Testis (tissue), 3 donors: ENCODE results near the gene ROBO1. TPM values are rescaled to one million over a fixed set of nuclear protein-coding genes. Genes with fewer than 3 reads are reported as not detected.
A peak's percentile ranks its signal among the peaks of the same experiment; 100 is the strongest.

ENCODE experiments used
- DNase-seq: peaks from one replicate; pipeline ENCODE4 v3.0.0-alpha.2; 2019
- H3K27ac ChIP-seq, 2 donors: fragments of 200-600 bp; sonication (generic); one replicate each; pipeline ENCODE4 v1.5.1; 2019
- H3K27me3 ChIP-seq: fragments of 200-600 bp; sonication (generic); one replicate; pipeline ENCODE4 v1.5.1; 2019
- H3K36me3 ChIP-seq: fragments of 200-600 bp; sonication (generic); one replicate; pipeline ENCODE4 v1.5.1; 2017; ENCODE audit warnings: low read depth; ENCODE audit errors: missing control alignments
- H3K4me1 ChIP-seq: fragments of 200-600 bp; sonication (generic); one replicate; pipeline ENCODE4 v1.5.1; 2019
- H3K4me3 ChIP-seq, 2 donors: fragments of 200-600 bp; sonication (generic); one replicate each; pipeline ENCODE4 v1.5.1; 2017 to 2019
- H3K9me3 ChIP-seq: fragments of 200-600 bp; sonication (generic); one replicate; pipeline ENCODE4 v1.5.1; 2017
- CTCF ChIP-seq, 3 experiments: fragments of 450-650 bp in 2 of 3; fragments of 200-600 bp in 1 of 3; sonication (generic) in 1 of 3; IDR thresholded peaks; one replicate each; pipeline ENCODE4 v1.5.1; 2016 to 2019; ENCODE audit warnings: antibody characterized with exemption in 3 of 3, mild to moderate bottlenecking in 2 of 3, moderate library complexity in 1 of 3
- POLR2A ChIP-seq: fragments of 450-650 bp; IDR thresholded peaks from one replicate; pipeline ENCODE4 v1.6.1; 2017; ENCODE audit warnings: antibody characterized with exemption, mild to moderate bottlenecking, moderate library complexity
- WGBS, 2 donors: methylation state at CpG; one replicate each; pipeline ENCODE4 v1.1.5; 2018; 5-methylcytosine and 5-hydroxymethylcytosine counted together
- intact Hi-C: fragments of 100-400 bp; cut with DNase I; formaldehyde crosslinking; loops from one replicate; pipeline ENCODE4 v1.15.1; 2023; ENCODE audit warnings: low total_unique reads
- polyA plus RNA-seq: library from polyadenylated mRNA; stranded (reverse); fragments of 350-450 nt; fragmentation: Illumina TruSeq; extraction: RNeasy Lipid Tissue Mini Kit (QIAGEN cat#74804); gene quantifications from one replicate; pipeline ENCODE4 v1.2.3, GENCODE V29; 2014; ENCODE audit warnings: low read depth, low replicate concordance; ENCODE audit not compliant: insufficient read depth
- total RNA-seq, 2 donors: library from RNA; depleted of rRNA; stranded (reverse); fragments of >200 nt; gene quantifications; one replicate each; pipeline ENCODE4 v1.2.3, GENCODE V29; 2016

ROBO1 gene
- total and polyA plus RNA-seq, 3 donors from 2014 or later, result 39.4 to 45.1 (median 42.6) TPM

- H3K4me3 ChIP-seq, result no peak overlapping the region
- intact Hi-C loops, result no loop called here
- H3K36me3 ChIP-seq, result no peaks in the 10 kb centered on the region
- no peaks in the 10 kb centered on the region for H3K9me3 ChIP-seq
- no peak for DNase-seq
- H3K27me3 ChIP-seq, result no peaks in the 10 kb centered on the region
- TF ChIP-seq POLR2A (no peak), CTCF (IDR thresholded peaks at IDR 0.05) (no peak)
- H3K4me1 ChIP-seq, result no peaks in the 10 kb centered on the region
- H3K27ac ChIP-seq, result no peak overlapping the region
These were observed 775.4 kb downstream of the ROBO1 start for GRCh38 chr3:78992400-78992799.

GRCh38 chr3:78991656-78992055, 776.1 kb downstream of the ROBO1 start:
- Histone ChIP-seq H3K27me3 (no peaks in the 10 kb centered on the region), H3K27ac (no peak overlapping the region), H3K4me3 (no peak overlapping the region), H3K4me1 (no peaks in the 10 kb centered on the region), H3K9me3 (no peaks in the 10 kb centered on the region), H3K36me3 (no peaks in the 10 kb centered on the region)
- WGBS, 2 donors, result 92 to 98% methylated on average over 2 of the region's 2 CpGs
- intact Hi-C loops, result no loop called here
- DNase-seq, result no peak
- no peak for TF ChIP-seq CTCF (IDR thresholded peaks at IDR 0.05)
- no peak for TF ChIP-seq POLR2A

DNA sequence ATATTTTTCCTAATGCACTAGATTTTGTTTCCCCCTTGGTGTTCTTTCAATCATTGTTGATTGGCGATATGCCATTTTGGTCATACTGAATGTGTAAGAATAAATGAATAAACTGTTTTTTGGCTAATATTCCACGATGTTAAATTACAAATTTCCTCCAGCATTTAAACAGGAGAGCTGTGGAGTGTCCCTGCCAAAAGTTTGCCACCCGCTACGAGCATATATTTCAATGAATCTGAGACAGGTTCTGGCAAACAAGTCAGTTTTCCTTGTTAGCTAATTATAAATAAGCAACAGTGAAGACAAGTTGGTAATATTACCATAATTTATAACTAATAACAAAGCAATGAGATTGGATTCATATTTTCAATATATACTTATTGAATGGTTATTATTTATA, 777.6 kb downstream of the ROBO1 start:
- no peaks in the 10 kb centered on the region for H3K9me3 ChIP-seq
- WGBS, 2 donors, result 81 to 88% methylated on average over 4 of the region's 4 CpGs
- DNase-seq, result no peak
- intact Hi-C loops, result no loop called here
- no peaks in the 10 kb centered on the region for H3K4me1 ChIP-seq
- no peaks in the 10 kb centered on the region for H3K36me3 ChIP-seq
- H3K4me3 ChIP-seq, result no peak overlapping the region
- H3K27me3 ChIP-seq, result no peaks in the 10 kb centered on the region
- no peak overlapping the region for H3K27ac ChIP-seq
- no peak for TF ChIP-seq CTCF (IDR thresholded peaks at IDR 0.05)
- no peak for TF ChIP-seq POLR2A

DNA sequence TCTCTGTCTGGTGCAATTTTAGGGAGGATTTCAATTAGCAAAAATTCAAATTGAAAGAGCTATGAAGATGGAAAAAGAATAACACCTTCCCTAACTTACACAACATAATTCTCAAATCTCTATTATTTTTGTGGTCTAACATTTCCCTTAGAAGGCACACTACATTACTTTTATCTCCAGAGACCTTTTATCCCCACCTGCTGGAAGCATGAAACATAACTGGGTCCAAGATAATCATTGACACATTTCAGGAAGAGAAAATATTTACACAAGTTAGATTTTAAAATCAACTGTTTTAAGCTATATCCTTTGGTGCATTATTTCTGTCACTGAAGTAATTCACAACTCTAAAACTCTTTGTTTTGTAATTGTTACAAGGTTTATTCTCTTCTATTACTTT, 779.5 kb downstream of the ROBO1 start:
- intact Hi-C loops, result no loop called here
- TF ChIP-seq CTCF (IDR thresholded peaks at IDR 0.05) (peak in 1 of 3 experiments; percentile 27), POLR2A (no peak)
- Histone ChIP-seq H3K4me1 (no peaks in the 10 kb centered on the region), H3K9me3 (no peaks in the 10 kb centered on the region), H3K27me3 (no peaks in the 10 kb centered on the region), H3K36me3 (no peaks in the 10 kb centered on the region), H3K4me3 (no peak overlapping the region), H3K27ac (no peak overlapping the region)
- no peak for DNase-seq

DNA sequence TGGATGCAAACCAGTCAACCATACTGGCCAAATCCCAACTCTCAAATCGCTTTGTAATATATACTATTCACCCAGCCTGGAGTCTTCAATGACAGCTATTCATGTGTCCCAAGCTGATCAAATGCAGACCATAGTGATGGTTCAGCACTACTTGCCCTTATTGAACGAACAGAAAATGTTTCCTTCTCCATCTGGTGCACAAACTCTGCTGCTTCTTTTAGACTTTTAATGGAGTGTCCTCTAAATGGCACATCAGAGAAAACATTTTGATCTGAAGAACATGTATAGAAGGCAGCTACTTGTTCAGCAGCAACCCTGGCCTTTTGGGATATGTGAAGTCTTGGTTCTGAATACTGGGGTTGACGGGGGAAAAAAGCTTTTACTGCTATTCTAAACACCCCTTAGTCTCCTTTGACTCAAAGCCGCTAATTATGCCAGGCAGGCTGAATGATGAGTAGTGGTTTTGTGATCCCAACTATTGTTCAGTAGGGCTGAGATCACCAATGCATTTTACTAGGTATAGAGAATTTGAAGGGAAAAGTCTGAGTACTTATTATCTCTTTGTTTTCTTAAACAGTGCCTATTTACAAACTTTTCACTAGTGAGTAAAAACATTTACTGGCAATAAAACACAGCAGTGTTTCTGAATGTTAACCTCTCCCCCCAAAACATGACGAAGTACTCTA, 781.2 kb downstream of the ROBO1 start:
- H3K4me3 ChIP-seq, result no peak overlapping the region
- intact Hi-C loops, result no loop called here
- WGBS, 2 donors, result 57 to 58% methylated on average over 5 of the region's 5 CpGs
- no peak for DNase-seq
- no peaks in the 10 kb centered on the region for H3K36me3 ChIP-seq
- no peaks in the 10 kb centered on the region for H3K9me3 ChIP-seq
- no peaks in the 10 kb centered on the region for H3K4me1 ChIP-seq
- H3K27ac ChIP-seq, result no peak overlapping the region
- TF ChIP-seq POLR2A, result no peak
- no peak for TF ChIP-seq CTCF (IDR thresholded peaks at IDR 0.05)
- no peaks in the 10 kb centered on the region for H3K27me3 ChIP-seq
